ENCODE measurements around the gene NOX5.

DNA sequence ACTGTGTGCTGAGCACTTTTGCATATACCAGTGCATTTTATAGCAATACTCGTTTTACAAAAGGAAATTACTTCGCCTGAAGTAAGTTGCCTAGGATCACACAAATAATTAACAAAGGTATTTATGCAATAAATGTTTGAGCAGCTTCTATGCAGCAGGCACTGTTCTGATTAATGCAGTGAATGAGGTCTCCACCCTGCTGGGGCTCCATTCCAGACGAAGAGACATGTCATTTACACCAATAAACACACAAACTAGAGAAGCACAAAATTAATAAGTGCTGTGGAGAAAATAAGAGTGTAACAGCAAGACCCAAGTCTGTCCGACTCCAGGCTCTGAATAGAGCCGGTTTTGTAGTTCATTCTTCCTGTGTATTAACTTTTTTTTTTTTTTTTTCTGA lies 17.5 kb downstream of the NOX5 start:
- TF ChIP-seq POLR2A (IDR thresholded peaks at IDR 0.05; ENCODE audit: low read depth, low read length) (no peak), POLR2AphosphoS5 (IDR thresholded peaks at IDR 0.05; ENCODE audit: low read depth, low read length) (no peak), TAF1 (IDR thresholded peaks at IDR 0.05; ENCODE audit: borderline replicate concordance, low read depth, low read length) (no peak)

All from GM12892 (cell line).